Endodermal cell (in vitro differentiated cells): Measurements from ENCODE around the gene DBNDD1. TPM values are rescaled to one million over a fixed set of nuclear protein-coding genes. Genes with fewer than 3 reads are reported as not detected.

Experiments
- DNase-seq: peaks from one replicate; pipeline ENCODE4 v3.0.0-alpha.2; 2017
- H3K27ac ChIP-seq: 2 replicates; pipeline ENCODE4 v1.5.1; 2013; ENCODE audit warnings: mild to moderate bottlenecking, low read depth, low read length, moderate library complexity
- H3K27me3 ChIP-seq: 2 replicates; pipeline ENCODE4 v1.6.1; 2013; ENCODE audit warnings: mild to moderate bottlenecking, low read length, moderate library complexity; ENCODE audit not compliant: insufficient read depth, control insufficient read depth, poor library complexity, severe bottlenecking
- H3K36me3 ChIP-seq: 2 replicates; pipeline ENCODE4 v1.7.0; 2013; ENCODE audit warnings: mild to moderate bottlenecking, low read length, moderate library complexity; ENCODE audit not compliant: control insufficient read depth, insufficient read depth
- H3K4me1 ChIP-seq: one replicate; pipeline ENCODE4 v1.7.0; 2013; ENCODE audit warnings: low read length; ENCODE audit not compliant: control insufficient read depth, insufficient read depth
- H3K4me3 ChIP-seq: 2 replicates; pipeline ENCODE4 v1.5.1; 2013; ENCODE audit warnings: mild to moderate bottlenecking, low read length, moderate library complexity
- H3K9ac ChIP-seq: 2 replicates; pipeline ENCODE4 v1.6.1; 2013; ENCODE audit warnings: mild to moderate bottlenecking, low read length, moderate library complexity; ENCODE audit not compliant: poor library complexity, severe bottlenecking; ENCODE audit errors: extremely low read depth
- H3K9me3 ChIP-seq: 2 replicates; pipeline ENCODE4 v1.6.1; 2013; ENCODE audit warnings: mild to moderate bottlenecking, low read length, moderate library complexity; ENCODE audit not compliant: control insufficient read depth
- H3K27ac Mint-ChIP-seq: 2 replicates; pipeline ENCODE4 v1.8.0; 2020; ENCODE audit warnings: mixed read lengths
- H3K27me3 Mint-ChIP-seq: 2 replicates; pipeline ENCODE4 v1.8.0; 2021; ENCODE audit warnings: mild to moderate bottlenecking, mixed read lengths; ENCODE audit not compliant: insufficient read depth
- H3K36me3 Mint-ChIP-seq: 2 replicates; pipeline ENCODE4 v1.8.0; 2020; ENCODE audit warnings: low read depth, mixed read lengths
- H3K4me1 Mint-ChIP-seq: 2 replicates; pipeline ENCODE4 v1.8.0; 2020; ENCODE audit warnings: mixed read lengths
- H3K4me3 Mint-ChIP-seq: 2 replicates; pipeline ENCODE4 v1.8.0; 2020; ENCODE audit warnings: mild to moderate bottlenecking, moderate library complexity, mixed read lengths
- H3K9me3 Mint-ChIP-seq: 2 replicates; pipeline ENCODE4 v1.8.0; 2020; ENCODE audit warnings: mild to moderate bottlenecking, mixed read lengths
- WGBS, 2 experiments: methylation state at CpG; one replicate each; pipeline versions ENCODE4 v1.1.5 to v1.1.7; 2013; ENCODE audit warnings: missing lambda C conversion rate in 2 of 2, mixed read lengths in 1 of 2; ENCODE audit not compliant: insufficient coverage in 1 of 2, insufficient read length in 1 of 2; 5-methylcytosine and 5-hydroxymethylcytosine counted together
- total RNA-seq, 2 donors: library from RNA; stranded (reverse); fragmentation: NEBNext Ultra II Directional in 1 of 2; extraction: Animal tissue kit (Norgen Biotek cat#: 25700) in 1 of 2; gene quantifications; 2 replicates in 1 of 2; 3 replicates in 1 of 2; pipeline ENCODE4 v1.2.1, GENCODE V29; 2021
- TF ChIP-seq, protein P1 (sequence below): fragments of 200-600 bp; sonication (generic); conservative IDR thresholded peaks from 2 replicates; pipeline ENCODE4 v1.5.0; 2021; ENCODE audit warnings: antibody characterized with exemption, mild to moderate bottlenecking

The DBNDD1 gene
- total RNA-seq, 2 donors from 2014 or later, result 31.5 to 32.5 TPM

DNA sequence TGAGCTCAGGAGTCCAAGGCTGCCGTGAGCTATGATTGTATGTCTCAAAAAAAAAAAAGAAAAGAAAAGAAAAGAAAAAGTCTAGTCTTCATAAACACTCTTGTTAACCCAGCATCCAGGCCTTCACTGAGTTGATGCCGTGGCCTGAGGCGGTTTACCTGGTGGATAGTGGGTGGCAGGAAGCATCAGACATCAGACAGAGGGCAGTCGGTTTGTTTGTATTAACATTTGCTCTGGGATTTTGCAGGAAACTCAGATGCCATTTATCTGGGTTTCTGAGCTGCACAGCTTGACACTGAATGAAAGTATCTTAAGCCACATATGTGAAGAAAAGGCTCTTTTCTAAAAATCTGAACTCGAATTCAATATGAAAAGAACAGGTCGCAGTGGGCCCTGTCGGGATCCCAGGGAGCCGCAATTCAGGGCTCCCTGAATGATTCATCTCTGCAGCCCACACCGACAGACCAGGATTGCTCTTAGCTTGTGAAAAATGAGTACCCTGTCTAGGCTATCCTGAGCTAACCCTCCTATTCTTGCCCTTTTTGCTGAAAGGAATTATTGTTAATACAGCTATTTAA lies 1.1 kb upstream of the DBNDD1 start:
- Histone ChIP-seq H3K27me3 (no peaks in the 10 kb centered on the region), H3K4me1 (peaks cover 8% of the 10 kb centered on the region), H3K27ac (peak overlapping the region; percentile 61), H3K9me3 (no peaks in the 10 kb centered on the region), H3K9ac (peak overlapping the region; percentile 54), H3K4me3 (peak overlapping the region; percentile 78), H3K36me3 (peaks cover 3% of the 10 kb centered on the region)
- TF ChIP-seq, protein P1, sequence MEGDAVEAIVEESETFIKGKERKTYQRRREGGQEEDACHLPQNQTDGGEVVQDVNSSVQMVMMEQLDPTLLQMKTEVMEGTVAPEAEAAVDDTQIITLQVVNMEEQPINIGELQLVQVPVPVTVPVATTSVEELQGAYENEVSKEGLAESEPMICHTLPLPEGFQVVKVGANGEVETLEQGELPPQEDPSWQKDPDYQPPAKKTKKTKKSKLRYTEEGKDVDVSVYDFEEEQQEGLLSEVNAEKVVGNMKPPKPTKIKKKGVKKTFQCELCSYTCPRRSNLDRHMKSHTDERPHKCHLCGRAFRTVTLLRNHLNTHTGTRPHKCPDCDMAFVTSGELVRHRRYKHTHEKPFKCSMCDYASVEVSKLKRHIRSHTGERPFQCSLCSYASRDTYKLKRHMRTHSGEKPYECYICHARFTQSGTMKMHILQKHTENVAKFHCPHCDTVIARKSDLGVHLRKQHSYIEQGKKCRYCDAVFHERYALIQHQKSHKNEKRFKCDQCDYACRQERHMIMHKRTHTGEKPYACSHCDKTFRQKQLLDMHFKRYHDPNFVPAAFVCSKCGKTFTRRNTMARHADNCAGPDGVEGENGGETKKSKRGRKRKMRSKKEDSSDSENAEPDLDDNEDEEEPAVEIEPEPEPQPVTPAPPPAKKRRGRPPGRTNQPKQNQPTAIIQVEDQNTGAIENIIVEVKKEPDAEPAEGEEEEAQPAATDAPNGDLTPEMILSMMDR, result no peak
- Mint-ChIP-seq H3K27me3 (no peaks in the 10 kb centered on the region), H3K9me3 (no peaks in the 10 kb centered on the region), H3K4me1 (peaks cover 21% of the 10 kb centered on the region), H3K27ac (peak overlapping the region; percentile 88), H3K4me3 (peak overlapping the region; percentile 72), H3K36me3 (peaks cover 4% of the 10 kb centered on the region)
- DNase-seq, result no peak
- 47 to 49% methylated on average over 8 to 9 of the region's 9 CpGs for WGBS, 2 experiments

DNA sequence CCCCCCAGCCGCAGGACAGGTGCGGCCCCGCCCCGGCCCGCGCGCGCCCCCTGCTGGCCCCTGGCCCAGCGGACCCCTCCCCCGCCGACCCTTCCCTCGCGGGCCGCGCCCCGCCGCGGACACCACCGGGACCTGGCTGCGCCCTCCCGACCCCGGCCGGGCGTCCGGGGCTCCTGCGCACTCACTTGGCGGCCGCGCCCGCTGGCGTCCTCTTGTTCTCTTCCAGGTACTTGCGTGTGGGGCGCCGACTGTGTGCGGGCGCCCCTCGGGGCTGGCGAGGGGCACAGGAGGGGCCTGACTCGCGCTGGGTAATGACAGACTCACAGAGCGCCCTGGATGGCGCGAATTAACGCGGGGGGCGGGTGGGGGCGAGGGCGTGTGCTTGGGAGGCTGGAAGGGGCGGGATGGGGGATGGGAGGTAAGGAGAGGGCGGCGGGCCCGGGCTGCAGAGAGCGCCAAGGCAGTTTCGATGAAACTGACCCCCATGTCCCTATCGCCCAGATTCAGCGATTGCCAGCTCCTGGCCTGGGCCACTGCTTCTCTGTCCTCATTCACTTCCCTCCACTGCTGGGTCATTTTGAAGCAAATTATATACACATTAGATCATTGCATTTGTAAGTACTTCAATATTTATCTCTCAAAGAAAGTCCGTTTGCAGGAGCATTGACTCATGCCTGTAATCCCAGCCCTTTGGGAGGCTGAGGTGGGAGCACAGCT lies 445 bp upstream of the DBNDD1 start:
- H3K27ac ChIP-seq, result peak overlapping the region; percentile 44
- H3K9ac ChIP-seq, result peak overlapping the region; percentile 54
- peak overlapping the region; percentile 78 for H3K4me3 ChIP-seq
- no peaks in the 10 kb centered on the region for H3K27me3 ChIP-seq
- H3K9me3 Mint-ChIP-seq, result no peaks in the 10 kb centered on the region
- 1 to 7% methylated on average over 5 to 57 of the region's 57 CpGs for WGBS, 2 experiments
- H3K36me3 ChIP-seq, result peaks cover 7% of the 10 kb centered on the region
- H3K36me3 Mint-ChIP-seq, result peaks cover 9% of the 10 kb centered on the region
- peaks cover 21% of the 10 kb centered on the region for H3K4me1 Mint-ChIP-seq
- TF ChIP-seq, protein P1, result peak; percentile 58
- H3K27ac Mint-ChIP-seq, result peak overlapping the region; percentile 88
- DNase-seq, result peak; percentile 87
- peaks cover 8% of the 10 kb centered on the region for H3K4me1 ChIP-seq
- H3K27me3 Mint-ChIP-seq, result no peaks in the 10 kb centered on the region
- H3K4me3 Mint-ChIP-seq, result peak overlapping the region; percentile 72
- H3K9me3 ChIP-seq, result no peaks in the 10 kb centered on the region

DNA sequence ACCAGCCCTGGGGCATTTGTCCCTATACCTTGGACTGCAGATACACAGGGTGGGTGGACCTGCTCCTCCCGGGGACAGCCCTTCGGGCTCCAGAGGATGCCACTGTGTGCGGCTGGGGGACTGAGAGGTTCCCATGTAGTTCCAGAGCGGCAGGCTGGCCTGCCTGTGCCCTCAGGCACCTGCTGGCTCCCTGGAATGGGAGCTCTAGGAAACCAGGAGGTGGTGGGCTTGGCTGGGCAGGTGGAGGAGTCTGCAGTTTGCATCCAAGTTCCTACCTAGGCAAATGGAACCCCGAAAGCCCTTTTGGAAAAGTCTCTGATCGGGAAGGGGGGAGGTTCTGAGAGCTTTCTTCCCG lies 982 bp downstream of the DBNDD1 start:
- TF ChIP-seq, protein P1, result no peak
- H3K9me3 ChIP-seq, result no peaks in the 10 kb centered on the region
- H3K27me3 Mint-ChIP-seq, result no peaks in the 10 kb centered on the region
- H3K4me3 Mint-ChIP-seq, result peak overlapping the region; percentile 72
- peak; percentile 74 for DNase-seq
- no peak overlapping the region for H3K27ac Mint-ChIP-seq
- no peaks in the 10 kb centered on the region for H3K27me3 ChIP-seq
- H3K4me3 ChIP-seq, result peak overlapping the region; percentile 86
- H3K27ac ChIP-seq, result no peak overlapping the region
- peaks cover 7% of the 10 kb centered on the region for H3K4me1 ChIP-seq
- peaks cover 13% of the 10 kb centered on the region for H3K36me3 Mint-ChIP-seq
- H3K9me3 Mint-ChIP-seq, result no peaks in the 10 kb centered on the region
- peaks cover 7% of the 10 kb centered on the region for H3K36me3 ChIP-seq
- 18 to 27% methylated on average over 3 to 7 of the region's 7 CpGs for WGBS, 2 experiments
- H3K4me1 Mint-ChIP-seq, result peaks cover 21% of the 10 kb centered on the region
- H3K9ac ChIP-seq, result peak overlapping the region; percentile 27
